SU-DHL-6 (cell line): ENCODE measurements around the gene CDH13.

Experiments
- H2AFZ ChIP-seq: fragments of 200-600 bp; sonication (generic); 2 replicates; pipeline ENCODE4 v1.6.1; 2014; ENCODE audit warnings: low read depth, mild to moderate bottlenecking, moderate library complexity, mixed read lengths, antibody characterized with exemption, low read length; ENCODE audit not compliant: severe bottlenecking
- H3F3A ChIP-seq: fragments of 200-600 bp; shearing (Covaris generic); 2 replicates; pipeline ENCODE4 v1.6.0; 2016; ENCODE audit warnings: antibody characterized with exemption, mild to moderate bottlenecking; ENCODE audit not compliant: insufficient read depth
- H3K27ac ChIP-seq: fragments of 200-600 bp; sonication (generic); 2 replicates; pipeline ENCODE4 v1.5.1; 2016; ENCODE audit warnings: low read depth, mild to moderate bottlenecking, low read length, moderate library complexity, mixed read lengths
- H3K27me3 ChIP-seq: fragments of 200-600 bp; sonication (generic), shearing (Covaris generic); 2 replicates; pipeline ENCODE4 v1.6.0; 2014; ENCODE audit warnings: mild to moderate bottlenecking, low read length
- H3K36me3 ChIP-seq: fragments of 200-600 bp; sonication (generic); 2 replicates; pipeline ENCODE4 v1.6.1; 2014; ENCODE audit warnings: mild to moderate bottlenecking, low read length, mixed read lengths
- H3K4me2 ChIP-seq: fragments of 300-600, 200-600 bp; shearing (Covaris generic), sonication (generic); 2 replicates; pipeline ENCODE4 v1.6.0; 2014; ENCODE audit warnings: low read length, low read depth, mild to moderate bottlenecking; ENCODE audit not compliant: poor library complexity, severe bottlenecking
- H3K4me3 ChIP-seq: fragments of 200-600 bp; sonication (generic); 2 replicates; pipeline ENCODE4 v1.5.1; 2014; ENCODE audit warnings: antibody characterized with exemption, low read length, mild to moderate bottlenecking, mixed read lengths; ENCODE audit not compliant: insufficient read depth, poor library complexity, severe bottlenecking
- H3K79me2 ChIP-seq: fragments of 200-600 bp; sonication (generic); 2 replicates; pipeline ENCODE4 v1.6.1; 2014; ENCODE audit warnings: mild to moderate bottlenecking, low read length, moderate library complexity; ENCODE audit not compliant: insufficient read depth
- H3K9ac ChIP-seq: fragments of 200-600 bp; sonication (generic); 2 replicates; pipeline ENCODE4 v1.7.0; 2014; ENCODE audit warnings: mild to moderate bottlenecking, low read length
- H3K9me2 ChIP-seq: fragments of 200-600 bp; sonication (generic); replicated peaks from 2 replicates; pipeline ENCODE4 v1.6.1; 2014; ENCODE audit warnings: low read length; ENCODE audit not compliant: insufficient read depth
- H3K9me3 ChIP-seq: fragments of 200-600 bp; sonication (generic); 2 replicates; pipeline ENCODE4 v1.6.1; 2014; ENCODE audit warnings: low read length, mixed read lengths; ENCODE audit not compliant: insufficient read depth
- H4K20me1 ChIP-seq: fragments of 200-600 bp; sonication (generic); 2 replicates; pipeline ENCODE4 v1.6.1; 2014; ENCODE audit warnings: low read depth, mild to moderate bottlenecking, antibody characterized with exemption, low read length, moderate library complexity, mixed read lengths
- CTCF ChIP-seq: fragments of 200-600 bp; sonication (generic); IDR thresholded peaks from one replicate; pipeline ENCODE4 v1.5.1; 2017; ENCODE audit warnings: antibody characterized with exemption, mild to moderate bottlenecking, low read length, moderate library complexity; ENCODE audit not compliant: insufficient read depth, poor library complexity, severe bottlenecking
- EZH2phosphoT487 ChIP-seq: fragments of 200-600 bp; sonication (generic), shearing (Covaris generic); conservative IDR thresholded peaks from 2 replicates; pipeline ENCODE4 v1.6.1; 2018; ENCODE audit warnings: mild to moderate bottlenecking, antibody characterized with exemption, low read length, moderate library complexity, mixed read lengths

The CDH13 gene

GRCh38 chr16:82643136-82643535 is 16.4 kb downstream of the CDH13 start:
- Histone ChIP-seq H3K27me3 (no peaks in the 10 kb centered on the region), H3K27ac (no peak overlapping the region), H4K20me1 (no peaks in the 10 kb centered on the region), H3K4me2 (no peak overlapping the region), H3K4me3 (no peak overlapping the region), H3K9me2 (no peaks in the 10 kb centered on the region), H2AFZ (no peak overlapping the region), H3K79me2 (no peaks in the 10 kb centered on the region), H3F3A (no peaks in the 10 kb centered on the region), H3K36me3 (no peaks in the 10 kb centered on the region), H3K9ac (no peak overlapping the region), H3K9me3 (no peaks in the 10 kb centered on the region)
- TF ChIP-seq CTCF (no peak), EZH2phosphoT487 (no peak)

GRCh38 chr16:82643936-82644630 is 17.3 kb downstream of the CDH13 start:
- no peak overlapping the region for H3K4me3 ChIP-seq

GRCh38 chr16:82646504-82646903 is 19.7 kb downstream of the CDH13 start:
- no peaks in the 10 kb centered on the region for H3K9me3 ChIP-seq
- TF ChIP-seq CTCF: no peak
- TF ChIP-seq EZH2phosphoT487: no peak
- H3K27ac ChIP-seq: no peak overlapping the region

More at GRCh38 chr16:82643936-82644630, 17.3 kb downstream of the CDH13 start:
- Histone ChIP-seq H3K27me3 (no peaks in the 10 kb centered on the region), H3K9ac (no peak overlapping the region), H3K79me2 (no peaks in the 10 kb centered on the region), H3K9me3 (no peaks in the 10 kb centered on the region), H3K4me2 (no peak overlapping the region), H4K20me1 (no peaks in the 10 kb centered on the region), H3K36me3 (no peaks in the 10 kb centered on the region), H3F3A (no peaks in the 10 kb centered on the region), H2AFZ (no peak overlapping the region), H3K9me2 (no peaks in the 10 kb centered on the region), H3K27ac (no peak overlapping the region)
- no peak for TF ChIP-seq EZH2phosphoT487

GRCh38 chr16:82649766-82650165 is 23.0 kb downstream of the CDH13 start:
- H3K9me2 ChIP-seq: no peaks in the 10 kb centered on the region
- no peaks in the 10 kb centered on the region for H4K20me1 ChIP-seq
- no peaks in the 10 kb centered on the region for H3K36me3 ChIP-seq
- H2AFZ ChIP-seq: no peak overlapping the region
- no peak for TF ChIP-seq EZH2phosphoT487
- TF ChIP-seq CTCF: no peak
- no peak overlapping the region for H3K4me3 ChIP-seq
- no peaks in the 10 kb centered on the region for H3F3A ChIP-seq
- no peaks in the 10 kb centered on the region for H3K79me2 ChIP-seq
- no peak overlapping the region for H3K4me2 ChIP-seq
- H3K9me3 ChIP-seq: no peaks in the 10 kb centered on the region
- no peak overlapping the region for H3K9ac ChIP-seq
- no peak overlapping the region for H3K27ac ChIP-seq
- H3K27me3 ChIP-seq: no peaks in the 10 kb centered on the region

More at GRCh38 chr16:82646504-82646903, 19.7 kb downstream of the CDH13 start:
- Histone ChIP-seq H3K27me3 (no peaks in the 10 kb centered on the region), H2AFZ (no peak overlapping the region), H3K4me3 (no peak overlapping the region), H4K20me1 (no peaks in the 10 kb centered on the region), H3K36me3 (no peaks in the 10 kb centered on the region), H3F3A (no peaks in the 10 kb centered on the region), H3K9ac (no peak overlapping the region), H3K79me2 (no peaks in the 10 kb centered on the region), H3K9me2 (no peaks in the 10 kb centered on the region), H3K4me2 (no peak overlapping the region)
